ENCODE results near the gene INPP4A.
"Not testable (repeated sequence)": the region's sequence is repeated elsewhere in the genome, so short reads cannot be mapped to it uniquely, and the experiment has no call there.

Gene INPP4A

DNA sequence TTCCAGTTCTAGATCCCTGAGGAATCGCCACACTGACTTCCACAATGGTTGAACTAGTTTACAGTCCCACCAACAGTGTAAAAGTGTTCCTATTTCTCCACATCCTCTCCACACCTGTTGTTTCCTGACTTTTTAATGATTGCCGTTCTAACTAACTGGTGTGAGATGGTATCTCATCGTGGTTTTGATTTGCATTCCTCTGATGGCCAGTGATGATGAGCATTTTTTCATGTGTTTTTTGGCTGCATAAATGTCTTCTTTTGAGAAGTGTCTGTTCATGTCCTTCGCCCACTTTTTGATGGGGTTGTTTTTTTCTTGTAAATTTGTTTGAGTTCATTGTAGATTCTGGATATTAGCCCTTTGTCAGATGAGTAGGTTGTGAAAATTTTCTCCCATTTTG is 150.0 kb downstream of the INPP4A start:
- not testable (repeated sequence) for DNase-seq

DNA sequence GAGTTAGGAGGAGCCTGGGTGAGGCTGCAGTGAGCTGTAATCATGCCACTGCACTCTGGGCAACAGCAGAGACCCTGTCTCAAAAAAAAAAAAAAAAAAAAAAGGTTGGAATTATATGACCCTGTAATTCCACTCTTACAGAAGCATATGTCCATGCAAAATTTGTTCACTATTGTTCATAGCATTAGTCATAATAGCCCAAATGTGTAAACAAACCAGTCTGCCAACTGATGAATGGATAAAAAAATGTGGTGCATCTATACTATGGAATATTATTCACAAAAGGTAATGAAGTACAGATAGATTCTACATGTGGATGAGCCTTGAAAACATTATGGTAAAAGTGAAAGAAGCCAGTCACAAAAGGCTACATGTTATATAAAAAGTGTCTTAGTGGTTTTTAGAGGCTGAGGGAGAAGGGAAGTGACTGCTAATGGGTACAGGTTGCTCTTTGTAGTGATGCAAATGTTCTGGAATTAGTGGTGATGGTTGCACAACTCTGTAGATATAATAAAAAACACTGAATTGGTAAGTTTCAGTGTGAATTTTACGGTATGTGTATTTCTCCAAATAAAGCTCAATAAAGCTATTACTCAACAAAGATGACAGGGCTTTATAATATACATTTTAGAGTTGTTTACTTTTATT is 154.2 kb downstream of the INPP4A start:
- DNase-seq = peak; percentile 51

DNA sequence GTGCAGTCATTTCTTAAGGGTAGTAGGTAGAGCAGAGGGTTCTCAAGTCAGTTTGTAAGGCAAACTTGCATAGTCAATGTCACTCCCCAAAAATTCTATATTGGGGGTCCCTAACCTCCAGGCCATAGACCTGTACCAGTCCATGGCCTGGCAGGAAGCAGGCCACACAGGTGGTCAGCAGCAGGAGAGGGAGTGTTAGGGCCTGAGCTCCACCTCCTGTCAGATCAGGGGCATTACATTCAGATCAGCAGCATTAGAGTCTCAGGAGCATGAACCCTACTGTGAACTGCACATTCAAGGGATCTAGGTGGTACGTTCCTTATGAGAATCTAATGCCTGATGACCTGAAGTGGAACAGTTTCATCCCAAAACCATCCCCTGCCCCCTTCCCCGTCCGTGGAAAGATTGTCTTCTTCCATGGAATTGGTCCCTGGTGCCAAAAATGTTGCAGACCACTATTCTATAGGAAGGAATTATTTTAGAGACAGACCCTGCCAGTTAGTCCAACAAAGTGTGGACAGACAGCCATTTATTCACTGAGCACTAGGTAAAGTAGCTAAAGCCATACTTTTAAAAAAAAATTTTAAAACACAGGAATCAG is 157.0 kb downstream of the INPP4A start:
- peak; percentile 14 for DNase-seq

DNA sequence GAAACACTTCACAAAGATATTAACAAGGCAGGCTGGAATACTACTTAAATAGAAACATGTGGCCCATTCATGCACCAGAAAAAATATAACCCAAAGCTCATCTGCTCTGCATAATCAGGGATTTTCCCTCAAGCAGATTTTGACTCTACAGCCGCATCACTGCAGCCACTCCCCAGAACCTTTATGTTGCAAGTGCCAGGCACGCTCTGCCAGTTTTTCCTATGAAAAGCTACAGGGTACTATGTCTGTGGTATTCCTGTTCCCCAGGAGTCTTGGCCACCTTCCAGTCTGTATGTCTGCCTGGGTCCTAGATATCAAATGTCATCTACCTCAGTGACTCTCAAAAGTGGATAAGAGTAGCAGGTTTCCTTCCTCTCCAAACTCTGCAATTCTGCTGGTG is 159.9 kb downstream of the INPP4A start:
- no peak for DNase-seq

DNA sequence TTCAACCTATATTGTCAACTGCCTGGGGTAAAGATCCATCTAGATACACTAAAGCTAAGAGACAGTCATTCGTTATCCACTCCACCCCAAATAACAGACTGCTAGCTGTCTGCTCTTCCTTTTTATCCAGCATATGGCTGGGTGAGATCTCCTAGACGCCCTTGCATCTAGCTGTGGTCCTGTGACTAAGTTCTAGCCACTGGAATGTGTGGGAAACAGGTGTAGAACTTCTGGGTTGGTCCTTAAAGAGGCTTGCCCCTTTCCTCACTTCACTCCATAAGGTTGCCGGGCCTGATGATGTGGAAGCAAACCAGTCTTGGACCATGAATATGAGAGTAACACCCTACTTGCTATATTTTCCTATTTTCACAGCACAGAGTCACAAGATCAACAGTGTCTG is 160.4 kb downstream of the INPP4A start:
- no peak for DNase-seq

DNA sequence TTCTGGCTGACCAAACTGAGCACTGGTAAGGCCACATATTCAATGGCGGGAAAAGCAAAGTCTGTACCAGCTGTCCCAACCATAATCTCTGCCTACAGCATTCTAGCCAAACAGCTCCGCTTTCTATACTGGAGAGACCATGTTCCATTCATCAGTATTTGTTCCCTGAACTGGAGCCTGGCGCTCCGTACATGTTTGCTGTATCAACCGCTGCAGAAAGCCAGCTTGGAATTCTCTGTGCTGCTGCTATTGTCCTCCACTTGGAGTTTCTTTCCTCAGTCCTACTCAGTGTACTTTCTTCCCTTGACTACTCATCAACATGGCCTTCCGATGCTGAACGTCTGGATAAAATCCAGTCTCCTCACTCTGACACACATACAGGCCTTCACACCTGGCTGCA is 161.8 kb downstream of the INPP4A start:
- DNase-seq = no peak

DNA sequence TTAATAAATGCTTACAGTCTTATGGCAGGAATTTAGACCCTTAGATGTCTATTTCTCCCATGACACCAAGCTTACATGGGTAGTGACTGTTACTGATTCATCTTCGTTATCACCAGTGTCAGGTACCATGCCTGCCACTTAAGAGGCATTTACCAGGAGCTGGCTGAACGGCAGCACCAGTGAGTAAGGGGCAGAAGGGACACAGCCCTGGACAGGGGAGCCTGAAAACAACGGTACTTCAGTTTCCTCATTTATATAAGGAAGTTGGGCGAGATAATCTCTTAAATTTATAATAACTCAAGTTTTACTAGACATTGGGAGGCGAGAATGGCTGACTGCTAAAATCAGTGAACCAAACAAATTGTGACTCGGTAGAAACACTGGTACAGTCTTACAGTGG is 162.4 kb downstream of the INPP4A start:
- peak; percentile 6 for DNase-seq

DNA sequence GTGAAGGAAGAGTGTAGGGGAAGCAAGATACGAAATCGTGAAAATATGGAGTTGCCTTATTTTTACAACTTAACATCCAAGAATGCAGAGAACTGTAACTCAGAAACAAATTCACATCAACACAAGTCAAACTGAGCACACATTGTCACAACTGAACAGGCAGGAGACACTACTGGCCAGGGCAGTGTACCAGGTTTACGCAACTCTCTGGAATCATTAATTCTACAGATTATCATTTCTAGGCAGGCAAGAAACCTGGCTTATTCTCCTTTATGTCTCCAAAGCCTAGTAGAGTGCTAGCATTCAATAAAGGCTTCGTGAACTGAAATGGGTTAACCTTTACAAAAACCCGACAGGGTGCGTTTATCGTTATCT is 163.1 kb downstream of the INPP4A start:
- DNase-seq = no peak

DNA sequence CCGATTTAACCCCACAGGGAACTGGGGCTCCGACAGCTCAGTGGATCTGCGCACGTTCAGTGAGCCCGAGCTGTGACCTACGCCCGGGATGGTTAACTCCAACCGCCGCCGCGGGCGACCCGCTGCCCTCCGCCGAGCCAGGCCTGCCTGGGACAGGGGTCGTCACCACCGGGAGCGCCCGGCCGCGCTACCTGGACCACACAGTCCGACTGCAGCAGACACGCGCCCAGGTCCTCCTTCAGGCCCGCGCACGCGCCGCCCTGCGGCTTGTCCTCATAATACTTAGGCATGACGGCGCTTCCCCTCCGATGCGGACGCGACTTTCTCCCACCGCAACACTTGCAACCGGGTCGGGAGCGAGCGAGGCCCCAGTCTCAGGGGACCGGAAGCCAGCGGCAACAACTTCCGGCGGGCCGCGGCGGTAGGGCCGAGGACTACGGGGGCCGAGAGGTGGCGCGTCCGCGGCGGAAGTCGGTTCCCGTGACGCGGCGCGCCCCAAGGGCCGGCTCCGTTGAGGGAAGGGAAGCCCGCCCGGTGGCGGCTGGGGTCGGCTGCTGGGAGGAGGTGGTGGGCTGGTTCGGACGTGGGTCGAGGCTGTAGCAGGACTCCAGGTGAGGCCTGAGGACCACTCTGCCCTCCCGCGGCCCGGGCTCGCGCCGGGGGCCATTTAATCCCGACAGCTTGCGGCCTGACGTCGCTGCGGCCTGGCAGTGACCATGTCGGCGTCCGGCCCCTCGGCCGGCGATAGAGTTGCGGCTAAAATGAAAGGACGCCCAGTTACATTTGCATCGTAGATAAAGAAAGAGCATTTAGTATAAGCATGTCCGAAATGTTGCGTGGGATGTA is 163.7 kb downstream of the INPP4A start, which contains the start of the genes COA5 and UNC50:
Gene COA5 (minus strand): TSS at position 397 of the 846 bp plus-strand sequence. CDS start 107 bp downstream, at position 290.
Gene UNC50 (plus strand): TSS at position 474 of the 846 bp plus-strand sequence. CDS start 1,171 bp downstream, outside the sequence.
- DNase-seq = peak; percentile 84

DNA sequence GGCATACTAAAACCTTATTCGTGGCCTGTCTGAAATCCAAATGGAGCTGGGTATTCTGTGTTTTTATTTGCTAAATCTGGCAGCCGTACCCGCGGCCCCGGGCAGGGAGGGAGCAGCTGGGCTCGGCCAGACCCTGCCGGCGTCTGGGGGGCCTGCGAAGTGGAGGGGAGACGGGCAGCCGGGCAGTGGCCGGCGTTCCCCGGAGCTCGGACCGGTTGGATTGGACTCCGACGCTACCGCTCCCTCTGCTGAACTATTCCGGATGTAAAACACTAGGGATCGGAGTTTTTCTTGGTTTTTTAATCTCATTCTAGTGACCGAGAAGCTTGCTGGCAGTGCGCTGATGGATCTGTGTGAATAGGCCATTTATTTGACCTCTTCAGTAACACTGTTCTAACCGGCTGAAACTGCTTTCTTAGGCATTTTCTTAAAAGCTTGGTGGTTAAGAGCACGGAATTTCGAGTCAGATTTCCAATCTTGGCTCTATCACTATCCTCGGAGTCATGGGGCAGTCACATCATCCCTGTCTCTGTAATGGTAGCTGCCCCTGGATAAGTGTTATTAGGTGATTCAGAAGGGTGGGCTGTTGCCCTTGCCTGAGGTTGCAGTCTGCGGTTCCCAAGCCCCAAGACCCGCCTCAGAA is 164.4 kb downstream of the INPP4A start:
- DNase-seq = no peak

DNA sequence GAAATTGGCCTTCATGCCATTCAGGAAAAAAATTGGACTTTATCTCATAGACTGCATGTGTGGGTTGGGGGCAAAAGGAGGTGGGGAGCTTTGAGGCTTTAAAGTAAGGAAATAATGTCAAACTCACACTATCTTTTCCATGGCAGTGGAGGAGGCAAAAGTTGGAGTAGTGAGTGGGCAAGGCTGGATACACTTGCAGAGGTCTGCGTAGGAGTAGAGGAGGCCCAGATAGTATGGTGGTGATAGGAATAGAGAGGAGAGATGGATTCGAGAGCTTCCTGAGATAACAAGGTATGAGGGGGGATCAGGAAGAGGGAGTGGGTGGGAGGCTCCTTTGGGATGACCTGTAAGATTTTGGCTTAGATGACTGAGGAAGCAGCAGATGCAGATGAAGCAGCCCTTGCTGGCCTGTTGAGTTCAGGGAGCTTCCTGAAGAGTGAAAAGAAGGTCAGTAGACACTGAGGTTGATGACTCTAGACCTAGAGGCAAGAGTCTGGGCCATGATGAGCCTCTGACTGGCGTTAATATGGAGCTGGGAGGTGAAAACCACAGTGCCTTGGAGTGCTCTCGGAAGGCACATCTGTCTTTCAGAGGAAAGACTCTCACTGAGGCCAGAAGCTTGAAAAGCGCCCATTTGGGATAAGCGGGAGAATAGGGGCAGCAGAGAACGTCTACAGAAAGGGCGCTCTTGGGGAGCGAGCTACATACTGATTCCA is 169.5 kb downstream of the INPP4A start:
- no peak for DNase-seq

DNA sequence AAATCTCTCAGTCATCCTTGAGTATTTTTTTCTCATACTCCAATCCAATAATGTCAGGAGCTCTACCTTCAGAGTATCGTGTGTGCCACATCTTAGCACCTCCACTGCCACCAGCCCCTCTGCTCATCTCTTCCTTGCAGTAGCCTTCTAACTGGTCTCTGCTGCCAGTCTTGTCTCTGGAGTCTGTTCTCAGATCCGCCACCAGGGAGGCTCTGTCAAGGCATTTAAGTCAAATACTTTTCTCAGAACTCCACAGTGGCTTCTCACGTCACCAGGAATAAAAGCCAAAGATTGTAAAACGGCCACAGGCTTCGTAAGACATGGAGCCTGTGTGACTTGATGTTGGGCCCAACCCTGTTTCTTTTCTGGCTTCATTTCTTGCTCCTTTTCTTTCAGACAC is 170.8 kb downstream of the INPP4A start:
- no peak for DNase-seq

DNA sequence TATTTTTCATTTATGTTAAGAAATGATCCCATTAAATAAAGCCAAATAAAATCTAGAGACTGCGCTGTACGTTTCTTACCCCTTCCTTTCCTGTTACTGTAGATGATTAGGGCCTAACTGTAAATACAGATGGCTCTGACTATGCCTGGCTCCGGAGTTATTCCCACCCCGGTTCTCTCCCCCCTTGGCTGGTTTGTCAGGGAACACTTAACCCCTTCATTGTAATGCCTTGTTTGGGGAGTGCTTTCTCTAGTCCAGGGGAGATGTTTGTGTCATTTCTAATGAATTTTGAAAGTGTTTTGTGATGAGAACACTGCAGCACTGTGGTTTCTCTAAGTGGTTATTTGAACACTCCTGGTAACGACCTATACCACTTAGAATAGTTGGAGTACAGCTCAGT is 172.5 kb downstream of the INPP4A start:
- no peak for DNase-seq

DNA sequence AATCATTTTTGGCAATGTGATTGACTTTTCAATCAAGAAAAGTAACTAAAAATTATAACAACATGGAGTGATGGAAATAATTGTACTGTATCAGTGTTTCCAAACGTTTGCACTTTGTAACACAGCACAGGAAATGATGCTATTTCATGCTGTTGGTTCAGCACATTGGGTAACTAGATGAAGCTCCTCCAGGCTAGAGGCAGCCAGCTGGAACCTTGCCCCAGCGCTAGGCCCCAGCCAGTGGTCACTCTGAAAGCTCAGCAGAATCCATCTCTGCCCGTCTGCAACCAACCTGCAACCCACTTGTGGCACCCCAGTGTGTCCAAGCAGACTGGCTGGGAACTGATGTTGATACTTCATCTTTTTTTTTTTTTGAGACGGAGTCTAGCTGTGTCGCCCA is 179.0 kb downstream of the INPP4A start:
- peak; percentile 17 for DNase-seq

DNA sequence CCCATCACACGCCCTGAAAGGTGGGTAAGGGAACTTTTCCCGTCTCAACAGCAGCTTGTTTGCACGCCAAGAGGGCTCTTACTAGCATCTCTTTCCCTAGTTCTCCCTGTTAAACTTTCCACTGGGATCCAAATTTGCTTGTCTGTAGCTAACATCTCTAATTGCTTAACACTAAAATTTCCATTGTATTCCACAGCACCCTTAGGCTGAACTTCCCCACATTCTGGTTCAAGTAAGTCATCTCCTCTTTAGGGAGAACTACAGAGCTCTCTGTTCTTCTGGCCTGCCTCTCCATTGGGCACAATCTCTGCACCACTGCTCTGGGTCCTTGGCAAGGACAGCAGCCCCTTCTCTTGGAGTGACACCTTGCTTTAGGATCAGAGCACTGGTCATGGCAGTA is 187.7 kb downstream of the INPP4A start:
- no peak for DNase-seq

DNA sequence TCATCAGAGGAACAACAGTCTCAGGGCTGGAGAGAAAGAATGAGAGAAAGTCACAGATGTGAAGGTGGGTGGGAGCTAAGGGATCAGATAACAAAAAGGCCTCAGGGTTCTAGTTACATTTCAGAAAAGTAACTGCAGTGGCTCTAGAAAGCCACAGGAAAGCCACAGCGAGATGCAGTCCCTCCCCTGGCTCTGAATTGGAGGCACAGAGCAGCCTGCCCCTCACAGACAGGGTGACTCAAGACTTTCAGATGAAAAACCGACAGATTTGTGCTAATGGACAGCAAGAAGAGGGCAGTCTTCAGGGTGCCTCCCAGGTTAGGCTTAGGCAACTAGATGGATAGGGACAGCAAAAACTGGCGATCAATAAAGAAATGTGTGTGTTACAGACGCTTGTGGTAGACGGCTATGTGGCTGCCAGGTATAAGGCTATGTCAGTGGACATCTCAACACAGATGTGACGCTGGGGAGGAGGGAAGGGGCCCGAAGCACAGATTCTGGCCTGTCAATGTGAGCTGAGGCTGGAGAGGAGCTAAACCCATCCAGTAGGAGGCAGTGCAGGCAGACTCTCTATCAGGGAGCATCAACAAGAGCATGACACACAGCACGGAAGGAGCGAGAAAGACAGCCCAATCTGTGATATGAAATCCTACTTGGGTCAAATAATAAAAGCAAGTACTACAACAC is 189.9 kb downstream of the INPP4A start:
- no peak for DNase-seq

DNA sequence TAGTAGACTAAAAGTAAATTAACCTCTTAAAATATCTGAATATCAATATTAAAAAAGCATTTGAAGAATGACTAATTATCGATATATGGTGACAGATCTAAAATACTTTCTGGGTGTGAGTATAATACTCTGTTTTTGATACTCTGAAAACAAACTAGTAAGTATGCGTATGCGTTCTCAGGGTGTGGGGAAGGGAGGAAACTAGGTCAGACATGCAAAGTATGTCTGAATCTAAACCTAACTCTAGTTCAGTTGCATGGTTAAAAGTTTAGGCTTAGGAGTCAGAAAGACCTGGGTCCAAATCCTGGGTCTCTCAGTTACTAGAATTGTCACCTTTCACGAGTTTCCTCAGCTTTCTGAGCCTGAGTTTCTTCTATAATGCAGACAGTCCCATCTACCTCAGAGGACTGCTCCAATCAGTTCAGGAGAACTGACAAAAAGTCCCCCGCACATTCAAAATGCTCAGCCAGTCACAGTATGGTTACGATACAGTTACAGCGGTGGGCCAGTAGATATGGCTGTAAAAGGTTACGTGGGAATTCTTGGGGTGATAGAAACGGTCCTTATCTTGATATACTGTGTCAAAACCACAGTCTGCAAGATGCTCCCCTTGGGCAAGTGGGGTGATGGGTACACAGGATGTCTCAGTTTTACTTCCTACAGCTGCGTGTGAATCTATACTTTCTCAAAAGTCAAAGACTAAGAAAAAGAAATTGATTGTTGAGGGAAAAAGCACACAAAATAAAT is 192.9 kb downstream of the INPP4A start:
- no peak for DNase-seq

DNA sequence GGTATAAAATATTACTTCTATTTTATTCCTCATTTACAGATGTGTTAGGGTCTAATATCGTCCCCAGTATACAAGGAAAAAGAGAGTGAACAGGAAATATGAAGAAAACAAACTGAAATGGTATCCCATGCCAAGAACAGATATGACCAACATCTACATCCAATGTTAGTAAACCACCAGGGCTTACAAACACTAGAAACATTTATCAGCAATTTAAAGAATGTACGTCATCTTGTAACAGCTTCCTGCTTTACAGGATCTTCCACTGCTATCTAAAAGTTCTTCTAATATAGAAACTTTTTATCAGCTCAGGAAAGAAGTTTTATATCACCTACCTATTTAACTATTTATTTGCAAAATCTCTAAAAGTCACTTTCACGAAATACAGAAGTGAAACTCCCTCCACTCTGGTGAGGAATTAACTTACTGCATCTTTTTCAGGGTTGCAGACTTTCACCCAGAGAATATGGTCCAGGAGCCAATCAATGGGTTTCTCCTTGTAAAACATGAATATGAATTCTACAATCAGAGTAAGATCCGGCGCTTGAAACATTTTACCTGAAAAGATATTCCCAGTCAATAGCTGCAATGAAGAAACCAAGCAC is 198.9 kb downstream of the INPP4A start:
- DNase-seq = no peak
